GM19468 (cell line): ENCODE results near the gene PALS1.

Experiments used
- ATAC-seq: cut with Tn5 transposase; IDR thresholded peaks from one replicate; pipeline ENCODE4 v1.9.1; 2021; ENCODE audit warnings: mild to moderate bottlenecking, moderate library complexity, moderate number of reproducible peaks; ENCODE audit not compliant: unreplicated experiment; ENCODE audit errors: extremely low read depth

PALS1 gene

DNA sequence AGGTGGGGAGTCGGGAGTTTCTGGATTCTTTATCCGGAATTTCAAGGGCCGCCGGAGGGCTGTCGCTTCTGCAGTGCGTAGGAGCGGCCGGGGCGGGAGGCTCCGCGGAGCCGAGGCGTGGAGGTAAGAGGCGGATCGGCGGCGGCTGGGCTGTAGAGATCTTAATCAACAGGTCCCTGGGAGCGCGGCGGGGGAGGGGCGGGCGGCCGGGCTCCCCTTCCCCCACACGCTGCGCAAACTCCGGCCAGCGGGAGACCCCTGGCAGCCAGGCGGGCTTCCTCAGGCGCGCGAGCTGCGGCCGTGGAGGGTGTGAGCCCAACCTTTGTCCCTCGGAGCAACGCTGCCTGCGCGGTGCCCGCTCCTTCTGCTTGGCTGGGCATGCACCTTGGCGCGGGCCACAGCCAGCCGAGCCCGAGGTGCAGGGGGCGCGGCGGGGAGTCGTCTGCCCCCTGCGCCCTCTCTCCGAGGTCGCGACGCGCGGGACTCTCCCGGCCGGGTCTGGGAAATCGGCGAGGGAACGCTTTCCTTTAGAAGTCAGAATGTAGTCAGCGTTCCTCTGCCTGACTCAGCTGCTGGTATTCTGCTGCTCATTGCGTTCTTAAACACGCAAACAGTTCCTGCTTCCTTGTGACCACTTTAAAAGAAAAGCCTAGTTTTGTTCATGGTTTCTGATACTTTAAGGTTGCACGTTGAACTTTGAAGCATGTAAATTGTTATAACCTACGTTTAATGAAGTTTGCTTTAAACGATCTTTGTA is at the start of gene PALS1:
PALS1 (plus strand) TSS at position 25 of the 757 bp plus-strand sequence. CDS start 37,736 bp downstream, outside the sequence.
- ATAC-seq: peak; percentile 20

DNA sequence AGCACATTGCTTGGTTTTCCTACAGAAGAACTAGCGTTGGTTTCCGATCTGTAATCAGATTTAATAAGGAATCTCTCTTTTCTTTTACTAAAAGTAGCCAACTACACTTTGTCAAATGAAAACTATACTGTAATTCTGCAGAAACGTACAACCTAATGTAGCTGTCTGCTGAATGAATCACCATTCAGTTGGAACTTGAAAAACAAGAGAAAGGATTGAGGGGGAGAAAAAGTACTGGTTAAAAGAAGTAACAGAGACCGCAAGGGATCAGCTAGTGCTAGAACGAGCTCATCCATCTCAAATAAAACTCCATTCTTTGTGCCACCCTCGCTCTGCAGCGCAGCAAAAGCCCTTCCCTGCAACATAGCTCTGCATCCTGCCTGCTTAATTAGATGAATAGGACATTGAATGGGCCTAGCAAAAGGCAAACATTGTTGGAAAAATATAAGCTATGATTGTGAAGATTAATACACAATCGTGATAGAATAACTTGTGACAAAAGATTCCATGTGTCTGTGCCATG is 49.4 kb upstream of the PALS1 start:
- no peak for ATAC-seq

DNA sequence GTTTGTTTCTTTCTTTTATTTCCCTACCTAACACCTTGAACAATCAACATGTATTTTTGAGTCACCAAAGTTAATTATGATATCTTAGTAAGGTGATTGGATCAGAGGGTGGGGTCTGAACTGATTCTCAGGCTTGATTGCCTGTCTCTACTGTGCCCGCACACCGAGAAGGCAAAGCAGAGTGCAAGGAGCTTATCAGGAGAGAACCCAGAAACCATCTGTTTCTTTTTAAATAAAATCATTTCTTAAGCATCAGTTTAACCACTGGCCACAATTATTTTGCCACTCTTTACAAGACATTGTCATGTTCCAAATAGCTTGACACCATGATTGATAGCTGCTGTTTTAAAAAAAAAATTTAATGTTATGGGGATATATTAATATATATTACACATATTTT is 48.9 kb upstream of the PALS1 start:
- ATAC-seq: no peak

DNA sequence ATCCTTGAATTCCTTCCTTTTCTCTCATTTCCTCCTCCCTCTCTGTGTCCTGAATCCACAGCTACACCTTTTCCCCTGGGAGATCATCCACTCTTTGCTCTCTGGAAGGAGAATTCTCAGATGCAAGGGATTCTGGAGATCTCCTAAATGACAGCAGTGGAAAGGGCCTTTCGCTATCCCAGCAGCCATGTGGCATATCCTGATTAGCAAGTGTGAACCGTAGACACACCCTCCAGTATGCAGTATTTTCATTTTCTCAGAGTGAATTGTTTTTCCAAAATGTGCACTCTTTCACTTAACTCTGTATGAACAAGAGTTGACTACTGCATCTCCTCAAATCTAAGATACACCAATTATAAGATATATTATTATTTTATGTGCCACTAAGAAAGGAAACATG is 46.0 kb upstream of the PALS1 start:
- ATAC-seq: no peak

DNA sequence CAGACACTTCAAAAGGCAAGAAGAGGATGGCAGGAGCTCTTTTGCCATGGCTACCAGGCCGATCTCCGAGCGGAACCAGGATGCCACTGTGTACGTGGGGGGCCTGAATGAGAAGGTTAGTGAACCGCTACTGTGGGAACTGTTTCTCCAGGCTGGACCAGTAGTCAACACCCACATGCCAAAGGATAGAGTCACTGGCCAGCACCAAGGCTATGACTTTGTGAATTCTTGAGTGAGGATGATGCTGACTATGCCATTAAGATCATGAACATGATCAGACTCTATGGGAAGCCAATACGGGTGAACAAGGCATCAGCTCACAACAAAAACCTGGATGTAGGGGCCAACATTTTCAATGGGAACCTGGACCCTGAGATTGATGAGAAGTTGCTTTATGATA is 42.2 kb upstream of the PALS1 start:
- no peak for ATAC-seq

DNA sequence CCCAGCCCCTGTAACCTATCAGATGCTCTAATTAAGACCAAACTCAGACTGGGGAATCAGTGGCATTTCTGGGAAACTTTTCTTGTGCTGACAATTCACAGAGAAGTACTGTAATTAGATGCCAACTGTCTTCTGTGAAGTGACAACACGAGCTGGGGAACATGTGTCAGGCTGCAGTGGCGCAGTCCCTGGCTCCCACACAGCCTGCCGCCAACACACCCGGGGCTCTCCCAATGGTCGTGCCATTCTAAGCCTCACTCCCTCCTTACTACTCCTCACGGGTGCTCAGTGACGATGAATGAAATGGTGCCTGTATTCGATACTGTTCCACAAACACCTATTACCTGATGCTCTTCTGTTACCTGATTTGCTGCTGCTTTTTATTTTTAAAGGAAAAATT is 33.4 kb upstream of the PALS1 start:
- ATAC-seq: no peak

DNA sequence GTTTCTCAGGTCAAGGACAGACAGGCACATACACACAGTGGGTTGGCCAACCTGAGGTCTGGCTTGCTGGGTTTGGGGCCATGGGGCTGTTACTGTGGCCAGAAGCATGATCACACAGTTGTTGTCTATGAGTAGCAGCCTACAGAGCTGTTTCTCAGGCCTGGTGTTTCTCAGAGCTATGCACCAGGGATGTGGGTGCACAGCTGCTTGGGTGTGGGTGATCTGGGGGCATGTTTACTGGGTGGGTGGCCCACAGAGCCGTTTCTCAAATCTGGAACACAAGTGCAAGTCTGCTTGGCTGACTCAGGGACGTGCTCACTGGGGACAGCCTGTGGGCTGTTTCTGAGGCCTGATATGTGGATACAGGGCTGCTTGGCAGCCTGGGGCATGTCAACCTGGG is 23.1 kb upstream of the PALS1 start:
- no peak for ATAC-seq

DNA sequence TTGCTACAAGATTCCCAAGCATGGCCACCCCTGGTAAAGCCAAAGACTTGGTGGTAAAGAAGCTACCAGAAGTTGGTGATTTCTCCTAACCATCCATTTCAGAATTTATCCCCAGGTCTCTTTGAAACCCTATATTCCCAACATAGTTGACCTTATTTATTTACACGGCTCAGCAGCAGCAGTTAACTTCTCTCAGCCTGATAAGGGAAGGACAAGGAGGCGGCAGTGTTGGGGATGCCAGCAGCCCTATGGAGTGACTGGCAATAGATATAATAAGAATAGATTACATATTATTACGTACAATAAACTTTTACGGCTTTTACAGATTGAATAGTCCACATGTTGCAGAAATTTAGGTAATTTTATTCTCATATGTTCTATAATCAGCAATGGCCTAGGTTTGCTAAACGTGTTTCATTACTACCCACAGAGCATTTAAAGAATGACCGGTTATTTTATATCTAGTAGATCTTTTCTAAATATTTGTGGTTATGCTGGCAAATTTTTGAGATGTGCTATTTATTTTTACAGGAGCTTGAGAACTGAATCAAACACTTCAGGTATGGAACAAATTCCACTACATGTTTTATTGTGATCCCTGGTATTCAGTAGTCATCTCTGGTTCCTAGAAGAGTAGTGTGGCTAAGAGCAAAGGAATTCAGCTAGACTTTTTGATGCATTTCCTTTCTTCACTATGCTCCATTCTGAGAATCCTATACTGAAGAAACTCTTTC is 19.8 kb upstream of the PALS1 start:
- ATAC-seq: no peak

DNA sequence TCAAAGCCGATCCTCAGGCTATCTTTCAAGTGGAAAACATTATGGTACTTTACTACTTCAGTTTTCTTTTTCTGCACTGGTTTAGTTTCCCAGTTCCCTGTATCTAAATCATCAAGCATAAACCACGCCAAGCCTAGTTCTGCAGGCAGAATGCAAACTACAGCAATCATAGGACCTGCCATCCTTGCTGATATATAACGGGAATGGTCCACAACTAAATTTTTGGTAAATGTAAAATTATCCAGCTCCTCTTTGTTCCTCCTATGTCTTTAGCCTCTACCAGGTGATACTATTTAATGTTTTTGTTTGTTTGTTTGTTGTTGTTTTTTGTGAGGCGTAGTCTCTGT is 19.3 kb upstream of the PALS1 start:
- no peak for ATAC-seq

DNA sequence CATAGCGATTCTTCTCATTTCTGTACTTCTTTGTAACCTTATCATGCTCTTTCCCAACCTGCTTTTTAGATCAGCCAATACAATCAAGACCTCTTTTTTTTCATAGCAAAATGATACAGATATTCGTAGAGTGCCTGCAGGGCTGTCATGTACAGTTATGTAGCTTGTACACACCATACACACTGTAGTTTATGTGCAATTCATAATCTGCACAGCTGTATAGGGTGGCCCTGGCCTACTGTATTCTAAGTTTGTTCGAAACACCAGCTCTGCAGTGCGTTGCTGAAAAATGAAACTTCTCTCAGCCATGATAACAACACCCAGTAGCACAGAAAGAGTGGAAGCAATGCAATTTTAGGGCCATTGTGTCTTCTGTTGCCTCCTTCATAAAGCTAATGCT is 15.7 kb upstream of the PALS1 start:
- no peak for ATAC-seq

DNA sequence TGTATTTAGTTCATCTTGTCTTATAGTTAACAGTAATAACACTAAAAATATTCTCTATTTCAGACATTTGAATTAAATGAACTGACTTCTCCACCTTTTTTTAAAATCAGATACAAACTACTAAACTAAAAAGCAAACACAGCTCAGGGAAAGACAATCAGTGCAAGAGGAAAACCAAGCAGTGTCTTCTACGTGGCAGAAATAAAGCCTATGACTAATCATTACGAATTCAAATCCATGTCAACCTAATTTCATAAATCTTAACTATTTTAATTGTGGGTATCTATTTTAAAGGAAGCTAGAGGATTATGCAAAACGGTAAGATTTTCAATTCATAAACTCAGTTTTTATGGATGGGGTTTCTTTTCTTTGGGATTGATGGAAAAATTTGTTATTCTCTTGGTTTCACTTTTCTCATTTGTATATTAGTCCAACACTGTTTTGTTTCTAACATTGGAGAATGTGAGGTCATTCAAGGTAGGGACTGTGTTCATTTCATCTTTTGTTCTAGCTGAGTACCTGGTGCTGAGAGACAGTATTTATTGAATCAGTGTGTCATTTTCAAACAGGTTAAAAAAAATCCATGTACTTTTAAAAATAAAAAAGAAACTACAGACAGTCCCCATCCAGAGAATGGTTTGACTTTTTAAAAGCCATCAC is 12.8 kb upstream of the PALS1 start:
- ATAC-seq: no peak

DNA sequence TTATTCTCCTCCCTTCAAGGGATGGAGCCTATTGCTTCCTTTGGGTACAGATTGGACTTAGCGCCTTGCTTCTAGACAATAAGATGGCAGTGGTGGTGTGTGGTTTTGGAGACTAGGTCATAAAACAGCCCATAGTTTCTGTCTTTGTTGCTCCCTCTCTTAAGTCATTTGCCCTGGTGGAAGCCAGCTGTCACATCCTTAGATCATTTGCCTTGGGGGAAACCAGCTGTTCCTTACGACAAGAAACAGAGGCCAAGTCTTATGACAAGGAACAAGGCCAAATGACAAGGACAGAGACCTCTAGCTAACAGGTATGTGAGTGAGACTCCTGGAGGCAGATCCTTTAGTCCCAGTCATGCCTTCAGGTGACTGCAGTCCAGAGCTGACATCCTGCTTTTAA is 9.2 kb upstream of the PALS1 start:
- no peak for ATAC-seq

DNA sequence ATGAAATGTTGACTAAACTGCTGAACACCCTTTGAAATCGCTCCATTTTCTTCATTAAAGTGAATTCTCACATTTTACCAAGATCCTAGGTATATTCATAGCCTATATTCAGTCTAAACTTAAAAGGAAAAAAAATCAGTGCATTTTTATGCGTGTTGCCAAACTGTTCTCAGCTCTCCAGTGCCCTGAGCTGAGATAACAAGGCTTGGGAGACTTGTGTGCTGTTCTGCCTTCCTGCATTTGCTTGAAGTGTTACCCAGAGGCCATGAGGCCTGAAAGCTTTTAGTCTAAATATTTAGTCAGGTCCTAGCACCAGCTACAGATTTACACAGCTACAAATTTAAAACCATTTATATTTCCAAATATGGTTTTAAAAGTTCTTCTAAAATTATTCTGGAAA is 8.6 kb upstream of the PALS1 start:
- ATAC-seq: no peak

DNA sequence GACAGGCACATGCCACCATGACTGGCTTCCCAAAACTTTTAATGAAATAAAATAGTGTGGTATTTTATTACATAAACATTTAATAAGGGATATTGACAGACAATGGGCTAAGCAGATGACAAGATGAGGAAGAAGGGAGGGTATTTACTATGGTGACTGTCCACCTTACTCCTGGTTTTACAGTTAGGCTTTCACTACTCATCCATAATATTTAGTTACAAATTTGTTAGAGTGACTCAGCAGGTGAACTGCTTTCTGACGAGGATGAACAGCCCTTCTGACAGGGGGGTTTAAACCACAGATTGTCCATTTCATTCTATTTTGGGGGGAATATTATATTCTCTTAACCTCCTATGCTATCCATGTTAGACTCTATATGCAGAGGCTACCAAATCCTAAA is 3.6 kb upstream of the PALS1 start:
- no peak for ATAC-seq

DNA sequence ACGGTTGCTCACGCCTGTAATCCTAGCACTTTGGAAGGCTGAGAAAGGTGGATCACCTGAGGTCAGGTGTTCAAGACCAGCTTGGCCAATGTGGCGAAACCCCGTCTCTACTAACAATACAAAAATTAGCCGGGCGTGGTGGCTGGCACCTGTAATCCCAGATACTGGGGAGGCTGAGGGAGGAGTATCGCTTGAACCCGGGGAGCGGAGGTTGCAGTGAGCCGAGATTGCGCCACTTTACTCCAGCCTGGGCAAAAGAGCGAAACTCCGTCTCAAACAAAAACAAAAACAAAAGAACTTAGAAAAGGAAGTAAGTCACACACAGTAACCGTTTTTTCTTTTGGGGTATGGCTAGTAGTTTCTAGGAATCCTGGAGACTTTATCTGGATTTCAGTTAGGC is 1.7 kb upstream of the PALS1 start:
- ATAC-seq: no peak

DNA sequence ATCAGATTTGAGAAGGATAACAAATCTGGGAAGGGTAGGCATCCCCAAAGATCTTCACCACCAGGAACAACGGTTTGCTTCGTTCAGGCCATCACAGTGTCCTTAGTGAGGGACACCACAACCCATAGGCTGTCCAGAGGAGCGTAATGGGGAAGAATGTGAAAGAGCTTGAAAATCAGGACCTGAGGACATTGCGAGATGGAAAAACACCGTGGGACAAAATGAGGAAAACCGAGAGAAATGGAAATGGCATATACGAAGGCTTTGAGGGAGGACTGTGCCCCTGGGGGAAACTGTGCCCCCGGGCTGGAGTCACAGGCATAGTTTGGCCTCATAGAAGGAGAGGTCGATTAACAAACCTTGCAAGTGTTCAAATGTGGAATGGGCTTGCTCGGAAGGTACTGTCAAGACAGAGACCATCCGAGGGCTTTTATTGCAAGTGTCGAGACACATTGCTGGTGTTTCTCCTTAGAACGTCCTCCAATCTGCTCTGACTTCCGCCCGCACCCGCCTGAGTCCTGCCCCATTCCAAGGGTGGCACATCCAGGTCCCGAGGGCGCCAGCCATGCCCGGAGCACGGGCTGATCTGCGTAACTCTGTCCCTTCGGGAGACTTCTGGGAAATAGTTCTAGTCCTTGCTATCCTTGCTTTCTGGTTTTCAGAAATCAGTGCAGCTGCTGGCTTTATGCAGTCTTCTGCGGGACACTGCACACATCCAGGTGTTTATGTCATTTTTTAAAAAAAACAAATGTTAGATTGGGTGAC is 885 bp upstream of the PALS1 start:
- no peak for ATAC-seq

DNA sequence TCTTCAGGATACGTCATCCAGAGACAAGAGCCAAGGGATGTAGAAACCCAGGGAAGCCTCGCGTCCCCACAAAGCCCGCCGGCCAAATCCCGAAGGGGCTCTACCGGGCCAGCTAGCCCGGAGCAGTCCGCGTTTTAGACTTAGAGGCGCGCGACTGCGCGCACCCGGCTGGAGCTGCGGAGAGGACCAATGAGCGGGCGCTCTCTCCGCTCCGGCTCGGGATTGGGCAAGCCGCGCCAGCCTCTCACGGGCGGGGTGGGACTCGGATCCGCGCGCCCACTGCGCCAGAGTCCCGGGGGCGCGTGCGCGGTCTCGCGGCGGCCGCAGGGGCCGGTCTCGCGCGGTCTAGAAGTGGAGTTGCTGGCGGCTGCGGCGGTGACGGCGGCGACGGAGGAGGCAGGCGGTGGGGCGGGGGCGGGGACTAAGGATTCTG is 241 bp upstream of the PALS1 start:
- peak; percentile 92 for ATAC-seq

DNA sequence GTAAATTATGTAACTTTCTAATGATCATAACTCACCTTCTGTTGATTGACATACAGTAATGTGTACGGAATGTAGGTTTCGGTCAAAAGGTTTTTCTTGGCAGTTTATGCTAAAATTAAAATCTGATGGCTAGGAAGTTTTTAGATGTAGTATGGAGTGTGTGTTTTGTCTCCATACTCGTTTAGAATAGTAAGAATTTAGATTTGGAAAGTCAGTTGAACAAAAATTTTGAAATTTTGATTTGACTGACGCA is 859 bp downstream of the PALS1 start:
- ATAC-seq: no peak

DNA sequence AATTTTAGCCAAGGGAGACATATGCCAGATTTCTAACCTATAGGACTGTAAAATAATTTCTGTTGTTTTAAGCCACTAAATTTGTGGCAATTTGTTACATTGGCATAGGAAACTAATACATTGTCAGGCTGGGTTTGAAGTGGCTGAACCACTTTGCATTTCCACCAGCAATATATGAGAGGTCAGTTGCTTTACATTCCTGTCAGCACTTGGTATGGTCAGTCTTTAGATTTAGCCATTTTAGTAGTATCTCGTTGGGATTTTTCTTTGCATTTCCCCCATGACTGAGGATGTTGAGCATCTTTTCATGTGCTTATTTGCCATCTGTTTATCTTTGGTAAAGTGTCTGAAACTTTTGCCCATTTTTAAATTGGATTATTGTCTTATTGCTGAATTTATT is 3.9 kb downstream of the PALS1 start:
- ATAC-seq: no peak

DNA sequence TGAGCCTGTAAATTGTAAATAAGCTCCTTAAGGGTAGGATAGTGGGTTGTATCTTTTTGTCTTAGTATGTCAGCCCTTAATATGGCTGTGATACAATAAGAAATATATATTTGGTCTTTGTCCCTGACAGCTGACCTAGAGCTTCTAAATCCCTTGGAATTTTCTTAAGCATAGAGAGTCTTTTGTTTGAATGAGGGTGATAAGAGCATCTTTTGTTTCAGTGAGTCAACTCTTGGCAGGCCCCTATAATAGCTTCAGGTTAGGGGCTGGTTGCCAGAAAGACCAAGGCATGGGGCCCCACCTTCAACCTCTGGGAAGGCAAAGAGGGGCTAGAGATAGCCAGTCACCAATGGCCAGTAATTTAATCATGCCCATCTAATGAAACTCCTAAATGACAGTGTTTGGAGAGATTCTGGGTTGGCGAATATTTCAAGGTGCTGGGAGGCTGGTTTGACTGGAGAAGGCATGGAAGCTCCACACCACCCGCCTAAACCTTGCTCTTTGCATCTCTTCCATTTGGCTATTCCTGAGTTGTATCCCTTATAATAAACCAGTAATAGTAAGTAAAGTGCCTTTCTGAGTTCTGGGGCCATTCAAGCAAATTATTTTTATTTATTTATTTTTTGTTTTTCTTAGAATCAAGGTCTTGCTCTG is 10.5 kb downstream of the PALS1 start:
- ATAC-seq: no peak
